H9 (cell line): ENCODE results near the gene IFFO2. TPM values are rescaled to one million over a fixed set of nuclear protein-coding genes. Genes with fewer than 3 reads are reported as not detected.

Experiments used
- DNase-seq: peaks from one replicate; pipeline ENCODE4 v3.0.0-alpha.2; 2017
- H2AFZ ChIP-seq: one replicate; pipeline ENCODE4 v1.6.1; 2013; ENCODE audit warnings: mild to moderate bottlenecking, low read length, control low read depth, moderate library complexity
- H2AK5ac ChIP-seq: 2 replicates; pipeline ENCODE4 v1.6.1; 2013; ENCODE audit warnings: low read length, control low read depth, mixed read lengths; ENCODE audit not compliant: insufficient read length
- H2BK120ac ChIP-seq: one replicate; pipeline ENCODE4 v1.6.1; 2013; ENCODE audit warnings: low read depth, mild to moderate bottlenecking, low read length, control low read depth, inconsistent platforms; ENCODE audit not compliant: poor library complexity, severe bottlenecking
- H2BK12ac ChIP-seq: 2 replicates; pipeline ENCODE4 v1.6.1; 2013; ENCODE audit warnings: low read length, control low read depth, mixed read lengths, low read depth; ENCODE audit not compliant: insufficient read length
- H2BK15ac ChIP-seq: 2 replicates; pipeline ENCODE4 v1.6.1; 2013; ENCODE audit warnings: low read depth, low read length, control low read depth
- H2BK20ac ChIP-seq: one replicate; pipeline ENCODE4 v1.6.1; 2013; ENCODE audit warnings: low read depth, mild to moderate bottlenecking, low read length, control low read depth, inconsistent platforms; ENCODE audit not compliant: poor library complexity, severe bottlenecking
- H2BK5ac ChIP-seq: 2 replicates; pipeline ENCODE4 v1.6.1; 2013; ENCODE audit warnings: low read length, control low read depth, mixed read lengths; ENCODE audit not compliant: insufficient read length
- H3K14ac ChIP-seq: 2 replicates; pipeline ENCODE4 v1.6.1; 2013; ENCODE audit warnings: low read length, control low read depth; ENCODE audit not compliant: insufficient read depth
- H3K18ac ChIP-seq: 2 replicates; pipeline ENCODE4 v1.6.1; 2013; ENCODE audit warnings: low read depth, mild to moderate bottlenecking, mixed read lengths, low read length, control low read depth; ENCODE audit not compliant: insufficient read length
- H3K23ac ChIP-seq: 2 replicates; pipeline ENCODE4 v1.6.1; 2013; ENCODE audit warnings: low read length, control low read depth, mixed read lengths, low read depth; ENCODE audit not compliant: insufficient read length
- H3K23me2 ChIP-seq: 2 replicates; pipeline ENCODE4 v1.6.1; 2013; ENCODE audit warnings: low read depth, mild to moderate bottlenecking, mixed read lengths, low read length, control low read depth; ENCODE audit not compliant: insufficient read length, poor library complexity, severe bottlenecking
- H3K27ac ChIP-seq: 2 replicates; pipeline ENCODE4 v1.5.1; 2013; ENCODE audit warnings: low read length, control low read depth, mixed read lengths, low read depth; ENCODE audit not compliant: insufficient read length
- H3K27me3 ChIP-seq: 2 replicates; pipeline ENCODE4 v1.6.1; 2013; ENCODE audit warnings: low read length, control low read depth, inconsistent platforms; ENCODE audit not compliant: insufficient read depth
- H3K4ac ChIP-seq: 2 replicates; pipeline ENCODE4 v1.6.1; 2013; ENCODE audit warnings: low read depth, mild to moderate bottlenecking, control low read depth, inconsistent platforms, low read length, moderate library complexity
- H3K4me1 ChIP-seq: 2 replicates; pipeline ENCODE4 v1.6.1; 2013; ENCODE audit warnings: low read length, control low read depth, inconsistent platforms; ENCODE audit not compliant: insufficient read depth
- H3K4me2 ChIP-seq: 2 replicates; pipeline ENCODE4 v1.6.1; 2013; ENCODE audit warnings: low read length, control low read depth, mixed read lengths; ENCODE audit not compliant: insufficient read length, insufficient read depth
- H3K56ac ChIP-seq: 2 replicates; pipeline ENCODE4 v1.6.1; 2013; ENCODE audit warnings: low read depth, mild to moderate bottlenecking, mixed read lengths, low read length, control low read depth; ENCODE audit not compliant: insufficient read length
- H3K79me1 ChIP-seq: 2 replicates; pipeline ENCODE4 v1.6.1; 2013; ENCODE audit warnings: low read depth, mild to moderate bottlenecking, moderate library complexity, low read length, control low read depth, inconsistent platforms; ENCODE audit not compliant: insufficient read depth, poor library complexity, severe bottlenecking
- H3K79me2 ChIP-seq: 2 replicates; pipeline ENCODE4 v1.6.1; 2013; ENCODE audit warnings: low read length, control low read depth, inconsistent platforms; ENCODE audit not compliant: insufficient read depth
- H3K9ac ChIP-seq: 2 replicates; pipeline ENCODE4 v1.6.1; 2013; ENCODE audit warnings: low read length, control low read depth, mixed read lengths; ENCODE audit not compliant: insufficient read length; ENCODE audit errors: extremely low read depth
- H3K9me3 ChIP-seq: one replicate; pipeline ENCODE4 v1.6.1; 2013; ENCODE audit warnings: low read depth, low read length, inconsistent platforms; ENCODE audit not compliant: control insufficient read depth
- H3T11ph ChIP-seq: one replicate; pipeline ENCODE4 v1.6.1; 2013; ENCODE audit warnings: mild to moderate bottlenecking, low read length, control low read depth, inconsistent platforms
- H4K20me1 ChIP-seq: one replicate; pipeline ENCODE4 v1.6.1; 2013; ENCODE audit not compliant: control insufficient read depth, insufficient read length, insufficient read depth
- H4K5ac ChIP-seq: 2 replicates; pipeline ENCODE4 v1.6.1; 2013; ENCODE audit warnings: low read depth, mild to moderate bottlenecking, mixed read lengths, low read length, control low read depth; ENCODE audit not compliant: insufficient read length
- H4K8ac ChIP-seq: replicated peaks from 2 replicates; pipeline ENCODE4 v1.6.1; 2013; ENCODE audit warnings: low read length, control low read depth, mixed read lengths, low read depth; ENCODE audit not compliant: insufficient read length
- H4K91ac ChIP-seq: 2 replicates; pipeline ENCODE4 v1.6.1; 2013; ENCODE audit warnings: low read depth, mild to moderate bottlenecking, moderate library complexity, mixed read lengths, low read length, control low read depth; ENCODE audit not compliant: insufficient read length
- H3K27ac Mint-ChIP-seq, 3 experiments: 2 replicates in 2 of 3; 3 replicates in 1 of 3; pipeline ENCODE4 v1.8.0; 2020 to 2021; ENCODE audit warnings: mixed read lengths in 3 of 3, mild to moderate bottlenecking in 1 of 3, moderate library complexity in 1 of 3
- H3K27me3 Mint-ChIP-seq: 2 replicates; pipeline ENCODE4 v1.8.0; 2021; ENCODE audit warnings: low read depth, mild to moderate bottlenecking, moderate library complexity, mixed read lengths
- H3K36me3 Mint-ChIP-seq, 3 experiments: 2 replicates in 2 of 3; 3 replicates in 1 of 3; pipeline ENCODE4 v1.8.0; 2020 to 2021; ENCODE audit warnings: low read depth in 3 of 3, mixed read lengths in 3 of 3; ENCODE audit not compliant: insufficient read depth in 1 of 3
- H3K4me1 Mint-ChIP-seq, 2 experiments: 2 replicates each; pipeline ENCODE4 v1.8.0; 2020; ENCODE audit warnings: mixed read lengths in 2 of 2
- H3K4me3 Mint-ChIP-seq, 2 experiments: 2 replicates in 1 of 2; 3 replicates in 1 of 2; pipeline ENCODE4 v1.8.0; 2020 to 2021; ENCODE audit warnings: mild to moderate bottlenecking in 2 of 2, mixed read lengths in 2 of 2, moderate library complexity in 1 of 2
- H3K9me3 Mint-ChIP-seq, 2 experiments: 2 replicates in 1 of 2; 3 replicates in 1 of 2; pipeline ENCODE4 v1.8.0; 2020; ENCODE audit warnings: mild to moderate bottlenecking in 2 of 2, mixed read lengths in 2 of 2, moderate library complexity in 1 of 2
- CTCF ChIP-seq: fragments of 200-600 bp; sonication (generic); conservative IDR thresholded peaks from 3 replicates; pipeline ENCODE4 v1.8.0; 2021; ENCODE audit warnings: antibody characterized with exemption, mild to moderate bottlenecking
- WGBS: extraction: QIAGEN DNeasy Blood & Tissue Kit; methylation state at CpG from one replicate; pipeline ENCODE4 v1.1.7; 2013; ENCODE audit warnings: missing lambda C conversion rate, low lambda C conversion rate, mixed read lengths; ENCODE audit not compliant: insufficient read length; ENCODE audit errors: extremely low coverage; 5-methylcytosine and 5-hydroxymethylcytosine counted together
- microRNA-seq: library from miRNA; unstranded; fragments of <30 nt; microRNA quantifications from one replicate; pipeline ENCODE4, GENCODE V29; 2020; ENCODE audit warnings: borderline microRNAs expressed
- total RNA-seq: library from RNA; stranded (reverse); gene quantifications from 2 replicates; pipeline ENCODE4 v1.2.1, GENCODE V29; 2021

The IFFO2 gene
- total RNA-seq, 1 experiment from 2014 or later: 3.6 TPM

DNA sequence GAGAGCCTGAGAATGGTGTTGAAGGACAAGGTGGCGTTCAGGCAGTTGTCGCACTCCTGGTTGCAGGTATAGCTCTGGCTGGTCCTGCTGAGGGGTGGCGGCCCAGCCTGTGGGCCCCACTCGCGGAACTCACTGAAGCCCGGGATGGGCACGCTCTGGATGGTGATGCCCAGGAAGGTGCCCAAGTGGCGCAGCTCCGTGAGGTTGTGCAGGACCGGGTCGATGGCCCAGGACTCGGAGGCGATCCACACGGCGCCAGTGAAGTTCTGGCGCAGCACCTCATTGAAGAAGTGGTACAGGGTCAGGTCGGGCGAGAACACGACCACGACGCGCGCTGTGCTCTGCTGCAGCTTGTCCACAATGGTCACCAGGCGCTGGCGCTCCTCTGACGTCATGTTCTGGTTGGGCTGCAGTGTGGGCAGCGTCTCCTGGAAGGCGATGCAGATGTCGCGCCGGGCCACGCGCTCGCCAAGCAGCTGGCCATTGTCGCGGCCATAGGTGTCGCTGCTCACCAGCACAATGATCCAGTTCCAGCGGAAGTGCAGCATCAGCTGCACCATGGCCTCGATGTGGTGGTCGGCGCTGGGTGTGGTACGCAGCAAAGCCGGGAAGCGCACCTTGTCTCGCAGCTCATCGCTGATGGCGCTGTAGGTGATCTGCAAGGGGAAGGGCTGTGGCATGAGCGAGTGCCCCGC, 102.0 kb downstream of the IFFO2 start:
- no CpG with 5 or more reads among the region's 49 CpGs for WGBS

More for the DNA sequence above, 102.0 kb downstream of the IFFO2 start:
- Histone ChIP-seq H2BK15ac (no peak overlapping the region), H2BK120ac (no peak overlapping the region), H3K23me2 (no peaks in the 10 kb centered on the region), H4K20me1 (no peaks in the 10 kb centered on the region), H3K18ac (no peak overlapping the region), H3K9ac (no peak overlapping the region), H3K4ac (no peak overlapping the region), H3T11ph (no peak overlapping the region), H3K27me3 (peaks cover 2% of the 10 kb centered on the region; the same call in 1 of the 2 replicates), H3K56ac (no peak overlapping the region), H3K4me2 (no peak overlapping the region), H2BK12ac (no peak overlapping the region), H3K27ac (no peak overlapping the region), H4K8ac (no peak overlapping the region), H2BK20ac (no peak overlapping the region), H3K79me1 (no peaks in the 10 kb centered on the region), H3K9me3 (no peaks in the 10 kb centered on the region), H3K14ac (no peak overlapping the region), H2AK5ac (no peak overlapping the region), H2BK5ac (no peak overlapping the region), H3K79me2 (no peaks in the 10 kb centered on the region), H3K23ac (no peak overlapping the region), H2AFZ (no peak overlapping the region), H4K91ac (no peak overlapping the region), H4K5ac (no peak overlapping the region), H3K4me1 (no peaks in the 10 kb centered on the region)
- no peaks in the 10 kb centered on the region for H3K4me1 Mint-ChIP-seq
- no peak for DNase-seq
- H3K27me3 Mint-ChIP-seq: peaks cover 25% of the 10 kb centered on the region
- no peak for TF ChIP-seq CTCF
- no peaks in the 10 kb centered on the region for H3K36me3 Mint-ChIP-seq
- no peak overlapping the region for H3K27ac Mint-ChIP-seq
- H3K9me3 Mint-ChIP-seq: no peaks in the 10 kb centered on the region
- H3K4me3 Mint-ChIP-seq: no peak overlapping the region

Small RNA genes within 50 kb of the gene (microRNA-seq; reads per million reads assigned to microRNA genes)
- not detected for gene MIR1290
- not detected for gene MIR4695

Other genes starting within 250 kb of the IFFO2 start
- not detected in 2 replicates for gene TAS1R2, start 97.0 kb downstream of the IFFO2 start, total RNA-seq
- gene ALDH4A1, start 54.1 kb downstream of the IFFO2 start, total RNA-seq: 26.1 TPM in 2 replicates